Trophoblast cell (in vitro differentiated cells and primary cell): ENCODE data around the gene B9D2.

Experiments
- DNase-seq, 2 donors: peaks; one replicate each; pipeline ENCODE4 v3.0.0-alpha.2; 2016
- H2AFZ ChIP-seq: 2 replicates; pipeline ENCODE4 v1.6.1; 2013; ENCODE audit warnings: low read length, moderate library complexity, mild to moderate bottlenecking; ENCODE audit not compliant: insufficient read depth, poor library complexity
- H2AK5ac ChIP-seq: 2 replicates; pipeline ENCODE4 v1.6.1; 2013; ENCODE audit warnings: mild to moderate bottlenecking, low read length
- H2BK120ac ChIP-seq: 2 replicates; pipeline ENCODE4 v1.6.1; 2013; ENCODE audit warnings: low read length, mild to moderate bottlenecking, moderate library complexity; ENCODE audit not compliant: insufficient read depth, poor library complexity
- H2BK12ac ChIP-seq: 2 replicates; pipeline ENCODE4 v1.6.1; 2013; ENCODE audit warnings: mild to moderate bottlenecking, low read length, moderate library complexity
- H2BK5ac ChIP-seq: 2 replicates; pipeline ENCODE4 v1.6.1; 2013; ENCODE audit warnings: low read length, low read depth, moderate library complexity, mild to moderate bottlenecking; ENCODE audit not compliant: poor library complexity
- H3K14ac ChIP-seq: 2 replicates; pipeline ENCODE4 v1.6.1; 2013; ENCODE audit warnings: mild to moderate bottlenecking, low read length
- H3K18ac ChIP-seq: 2 replicates; pipeline ENCODE4 v1.6.1; 2013; ENCODE audit warnings: mild to moderate bottlenecking, low read length
- H3K23ac ChIP-seq: 2 replicates; pipeline ENCODE4 v1.6.1; 2013; ENCODE audit warnings: low read length
- H3K27ac ChIP-seq: 2 replicates; pipeline ENCODE4 v1.5.1; 2013; ENCODE audit warnings: low read depth, mild to moderate bottlenecking, inconsistent platforms, low read length, moderate library complexity
- H3K27me3 ChIP-seq: 2 replicates; pipeline ENCODE4 v1.6.1; 2013; ENCODE audit warnings: inconsistent platforms, mild to moderate bottlenecking, low read length, moderate library complexity; ENCODE audit not compliant: insufficient read depth
- H3K36me3 ChIP-seq, 2 experiments: 1 replicate in 1 of 2; 2 replicates in 1 of 2; pipeline ENCODE4 v1.6.1; 2013; ENCODE audit warnings: low read length in 2 of 2, mild to moderate bottlenecking in 2 of 2, moderate library complexity in 1 of 2; ENCODE audit not compliant: insufficient read depth in 2 of 2, control insufficient read depth in 1 of 2
- H3K4ac ChIP-seq: 2 replicates; pipeline ENCODE4 v1.6.1; 2013; ENCODE audit warnings: low read depth, mild to moderate bottlenecking, low read length, moderate library complexity
- H3K4me1 ChIP-seq, 2 experiments: 1 replicate in 1 of 2; 2 replicates in 1 of 2; pipeline ENCODE4 v1.6.1; 2013; ENCODE audit warnings: low read length in 2 of 2, mild to moderate bottlenecking in 2 of 2, moderate library complexity in 1 of 2; ENCODE audit not compliant: insufficient read depth in 2 of 2, control insufficient read depth in 1 of 2
- H3K4me2 ChIP-seq: 2 replicates; pipeline ENCODE4 v1.6.1; 2013; ENCODE audit warnings: inconsistent platforms, mild to moderate bottlenecking, low read length, moderate library complexity
- H3K4me3 ChIP-seq: 2 replicates; pipeline ENCODE4 v1.5.1; 2013; ENCODE audit warnings: mild to moderate bottlenecking, low read depth, low read length, inconsistent platforms
- H3K79me1 ChIP-seq: one replicate; pipeline ENCODE4 v1.6.1; 2013; ENCODE audit warnings: low read length
- H3K79me2 ChIP-seq: 2 replicates; pipeline ENCODE4 v1.6.1; 2013; ENCODE audit warnings: low read length, mild to moderate bottlenecking; ENCODE audit not compliant: control insufficient read depth, insufficient read depth, poor library complexity
- H3K9ac ChIP-seq: 2 replicates; pipeline ENCODE4 v1.6.1; 2013; ENCODE audit warnings: mild to moderate bottlenecking, low read length
- H3K9me3 ChIP-seq: 2 replicates; pipeline ENCODE4 v1.6.1; 2013; ENCODE audit warnings: low read depth, mild to moderate bottlenecking, control low read depth, inconsistent platforms, low read length; ENCODE audit not compliant: insufficient read depth
- H4K12ac ChIP-seq: 2 replicates; pipeline ENCODE4 v1.6.1; 2013; ENCODE audit warnings: low read depth, mild to moderate bottlenecking, low read length, moderate library complexity
- H4K8ac ChIP-seq: 2 replicates; pipeline ENCODE4 v1.6.1; 2013; ENCODE audit warnings: low read depth, mild to moderate bottlenecking, low read length, moderate library complexity
- H4K91ac ChIP-seq: one replicate; pipeline ENCODE4 v1.6.1; 2013; ENCODE audit warnings: low read depth, mild to moderate bottlenecking, low read length, moderate library complexity
- WGBS: extraction: QIAGEN DNeasy Blood & Tissue Kit; methylation state at CpG from one replicate; pipeline ENCODE4 v1.1.7; 2013; ENCODE audit warnings: missing lambda C conversion rate; ENCODE audit not compliant: insufficient read length, insufficient coverage; ENCODE audit errors: extremely low coverage; 5-methylcytosine and 5-hydroxymethylcytosine counted together

Gene B9D2

DNA sequence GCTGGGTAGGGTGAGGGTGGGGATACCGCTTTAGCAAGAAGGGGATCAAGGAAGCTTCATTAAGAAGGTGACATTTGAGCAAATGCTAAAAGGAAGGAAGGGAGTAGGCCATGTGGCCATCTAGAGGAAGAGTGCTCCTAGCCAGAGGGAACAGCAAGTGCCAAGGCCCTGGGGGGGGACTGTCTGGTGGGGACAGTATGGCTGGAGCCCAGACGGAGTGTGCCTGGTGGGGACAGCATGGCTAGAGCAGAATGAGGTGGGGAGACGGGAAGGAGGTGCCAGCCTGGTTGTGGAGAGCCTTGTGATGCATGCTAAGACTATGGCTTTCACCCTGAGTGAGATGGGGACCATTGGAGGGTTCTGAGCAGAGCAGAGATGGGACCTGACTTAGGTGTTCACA lies 8.1 kb downstream of the B9D2 start:
- H3K14ac ChIP-seq, result no peak overlapping the region
- no peak overlapping the region for H3K27ac ChIP-seq
- peaks cover 4% of the 10 kb centered on the region for H3K9me3 ChIP-seq
- no peak overlapping the region for H3K18ac ChIP-seq
- peaks cover 26% of the 10 kb centered on the region for H3K79me1 ChIP-seq
- H3K79me2 ChIP-seq, result peaks cover 18% of the 10 kb centered on the region
- WGBS, result no CpG with 5 or more reads among the region's 3 CpGs
- H4K12ac ChIP-seq, result no peak overlapping the region
- H3K4me3 ChIP-seq, result no peak overlapping the region
- DNase-seq, result no peak
- H3K23ac ChIP-seq, result no peak overlapping the region
- H3K4me2 ChIP-seq, result no peak overlapping the region
- no peak overlapping the region for H4K91ac ChIP-seq
- H3K36me3 ChIP-seq, result no peaks in the 10 kb centered on the region
- no peak overlapping the region for H2AK5ac ChIP-seq
- H4K8ac ChIP-seq, result no peak overlapping the region
- peaks cover 0 to 8% of the 10 kb centered on the region in 2 experiments for H3K4me1 ChIP-seq
- no peak overlapping the region for H2BK5ac ChIP-seq
- H3K4ac ChIP-seq, result no peak overlapping the region
- no peak overlapping the region for H2BK12ac ChIP-seq
- H3K9ac ChIP-seq, result no peak overlapping the region
- H2AFZ ChIP-seq, result peak overlapping the region; percentile 2
- H3K27me3 ChIP-seq, result peaks cover 13% of the 10 kb centered on the region
- no peak overlapping the region for H2BK120ac ChIP-seq

DNA sequence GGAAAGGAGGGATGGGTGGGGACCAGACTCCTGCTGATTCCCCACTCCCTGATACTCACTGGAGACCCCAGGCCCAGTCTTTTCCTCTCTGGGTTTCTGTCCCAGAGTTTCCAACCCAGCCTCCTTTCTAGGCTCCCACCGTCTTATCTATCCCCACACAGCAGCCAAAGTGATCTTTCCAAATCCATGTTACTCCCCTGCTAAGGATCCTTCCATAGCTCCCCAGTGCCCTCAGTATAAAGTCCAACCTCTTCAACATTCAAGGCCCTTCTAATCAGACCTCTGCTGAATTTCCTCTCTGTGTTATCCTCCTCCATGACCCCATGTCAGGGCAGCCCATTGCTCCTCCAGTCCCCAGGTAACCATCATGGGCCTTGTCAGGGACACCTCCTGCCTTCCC lies 8.9 kb downstream of the B9D2 start:
- Histone ChIP-seq H3K4me2 (no peak overlapping the region), H4K12ac (no peak overlapping the region), H3K79me1 (peaks cover 26% of the 10 kb centered on the region), H3K9ac (no peak overlapping the region), H2BK120ac (no peak overlapping the region), H2AFZ (no peak overlapping the region), H2BK12ac (no peak overlapping the region), H3K4me3 (no peak overlapping the region), H3K18ac (no peak overlapping the region), H2BK5ac (no peak overlapping the region), H3K4ac (no peak overlapping the region), H4K91ac (no peak overlapping the region), H3K36me3 (no peaks in the 10 kb centered on the region), H3K27me3 (peaks cover 13% of the 10 kb centered on the region), H3K79me2 (peaks cover 18% of the 10 kb centered on the region), H4K8ac (no peak overlapping the region), H2AK5ac (no peak overlapping the region), H3K23ac (no peak overlapping the region), H3K14ac (no peak overlapping the region), H3K4me1 (peaks cover 0 to 8% of the 10 kb centered on the region in 2 experiments), H3K27ac (no peak overlapping the region), H3K9me3 (peaks cover 6% of the 10 kb centered on the region)
- no peak for DNase-seq
- WGBS, result no CpG with 5 or more reads among the region's 1 CpG

DNA sequence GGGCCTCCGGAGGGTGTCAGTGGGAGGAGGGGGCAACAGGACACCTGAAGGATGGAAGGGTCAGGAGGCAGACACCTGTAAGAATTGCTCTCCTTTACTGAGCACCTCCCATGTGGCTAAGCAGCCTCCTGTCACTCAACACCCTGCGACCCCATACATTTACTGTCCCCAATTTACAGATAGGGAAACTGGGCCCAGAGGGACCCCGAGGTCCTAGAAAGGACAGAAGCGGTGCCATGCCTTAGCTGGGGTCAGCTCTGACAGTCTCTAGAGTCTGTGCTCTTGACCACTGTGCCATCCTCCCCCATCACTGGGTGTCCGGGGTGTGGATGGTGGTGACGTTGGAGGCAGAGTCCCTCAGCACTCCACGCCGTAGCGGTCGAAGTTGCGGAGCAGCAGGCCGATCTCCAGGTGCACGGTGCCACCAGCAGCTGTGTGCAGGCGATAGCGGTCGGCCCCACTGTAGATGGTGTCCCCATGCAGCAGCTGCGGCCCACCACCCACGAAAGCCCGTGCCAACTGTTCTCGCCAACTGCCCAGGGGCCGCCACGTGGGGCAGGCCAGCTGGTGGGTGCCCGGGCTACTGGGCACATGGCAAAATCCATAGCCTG lies 9.5 kb downstream of the B9D2 start:
- Histone ChIP-seq H4K91ac (peak overlapping the region; percentile 52), H3K18ac (peak overlapping the region; percentile 57), H3K36me3 (no peaks in the 10 kb centered on the region), H2BK5ac (no peak overlapping the region), H2AK5ac (peak overlapping the region; percentile 11), H2AFZ (no peak overlapping the region), H3K4ac (no peak overlapping the region), H4K12ac (peak overlapping the region; percentile 8), H3K27me3 (peaks cover 13% of the 10 kb centered on the region), H3K9ac (peak overlapping the region; percentile 3), H3K14ac (peak overlapping the region; percentile 55), H2BK12ac (peak overlapping the region; percentile 51), H3K23ac (no peak overlapping the region), H3K79me2 (peaks cover 18% of the 10 kb centered on the region), H3K27ac (no peak overlapping the region), H3K4me2 (peak overlapping the region; percentile 75), H3K4me1 (peaks cover 0 to 8% of the 10 kb centered on the region in 2 experiments), H2BK120ac (no peak overlapping the region), H3K79me1 (peaks cover 26% of the 10 kb centered on the region), H3K9me3 (peaks cover 6% of the 10 kb centered on the region), H4K8ac (peak overlapping the region; percentile 29), H3K4me3 (no peak overlapping the region)
- no CpG with 5 or more reads among the region's 23 CpGs for WGBS
- no peak for DNase-seq

DNA sequence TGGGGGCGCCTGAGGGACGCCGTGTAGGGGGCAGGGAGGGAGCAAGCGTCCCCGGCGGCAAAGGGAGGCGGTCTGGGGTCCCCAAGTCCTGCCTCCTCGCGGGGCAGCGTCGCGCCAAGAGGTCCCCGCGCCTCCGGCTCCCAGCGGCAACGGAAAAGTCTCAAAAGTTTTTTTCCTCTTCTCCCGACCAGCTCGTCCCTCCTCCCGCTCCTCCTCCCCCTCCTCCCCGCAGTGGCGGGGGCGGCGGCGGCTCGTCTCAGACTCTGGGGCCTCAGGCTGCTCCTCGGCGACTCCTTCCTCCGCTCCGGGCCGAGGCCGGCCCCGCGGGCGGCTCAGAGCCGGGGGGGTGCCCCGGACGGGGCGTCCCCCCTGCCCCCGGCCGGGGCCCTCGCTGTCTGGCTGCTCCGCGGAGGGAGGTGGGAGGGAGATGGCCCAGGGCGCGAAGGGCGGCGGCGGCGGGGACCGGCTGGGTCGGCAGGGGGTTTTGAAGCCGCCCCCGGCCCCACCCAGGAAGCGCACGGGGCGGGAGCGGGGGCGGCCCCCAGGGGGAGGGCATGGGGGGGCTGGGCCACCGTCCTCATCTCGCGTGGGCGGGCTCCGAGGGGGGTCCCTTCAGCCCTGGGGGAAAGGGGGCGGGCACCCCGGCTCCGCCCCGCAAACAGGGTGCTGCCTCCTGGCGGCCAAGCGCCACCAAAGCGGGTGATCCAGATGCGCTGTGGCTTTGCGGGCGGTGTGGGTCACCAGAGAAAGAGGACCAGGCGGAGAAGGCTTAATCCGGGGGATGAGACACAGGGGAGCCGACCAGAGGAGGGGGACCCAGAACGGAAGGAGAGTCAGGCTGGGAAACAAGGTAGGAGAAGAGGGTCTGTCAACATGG lies 10.2 kb downstream of the B9D2 start, which contains the start of gene TGFB1:
TGFB1 (minus strand) TSS at position 457 of the 877 bp plus-strand sequence. CDS start 878 bp downstream, outside the sequence.
- peak; percentile 64 to 78 for DNase-seq
- peak within 1 kb of the TSS; percentile 8 for H2AFZ ChIP-seq
- H2BK5ac ChIP-seq, result peak within 1 kb of the TSS; percentile 29
- peaks cover 6% of the 10 kb centered on the region for H3K9me3 ChIP-seq
- H3K14ac ChIP-seq, result peak within 1 kb of the TSS; percentile 86
- peak within 1 kb of the TSS; percentile 67 for H2BK12ac ChIP-seq
- H3K79me2 ChIP-seq, result peaks cover 18% of the 10 kb centered on the region
- H2BK120ac ChIP-seq, result peak within 1 kb of the TSS; percentile 67
- peaks cover 0 to 8% of the 10 kb centered on the region in 2 experiments for H3K4me1 ChIP-seq
- H3K27ac ChIP-seq, result peak within 1 kb of the TSS; percentile 70
- peak within 1 kb of the TSS; percentile 43 for H4K8ac ChIP-seq
- WGBS, result no CpG with 5 or more reads among the region's 78 CpGs
- H3K23ac ChIP-seq, result no peak within 1 kb of the TSS
- H3K36me3 ChIP-seq, result no peaks in the 10 kb centered on the region
- peak within 1 kb of the TSS; percentile 14 for H4K12ac ChIP-seq
- H3K4ac ChIP-seq, result peak within 1 kb of the TSS; percentile 77
- H3K9ac ChIP-seq, result peak within 1 kb of the TSS; percentile 62
- H3K18ac ChIP-seq, result peak within 1 kb of the TSS; percentile 93
- peaks cover 26% of the 10 kb centered on the region for H3K79me1 ChIP-seq
- peak within 1 kb of the TSS; percentile 82 for H3K4me3 ChIP-seq
- H4K91ac ChIP-seq, result peak within 1 kb of the TSS; percentile 86
- H2AK5ac ChIP-seq, result peak within 1 kb of the TSS; percentile 37
- H3K4me2 ChIP-seq, result peak within 1 kb of the TSS; percentile 75
- peaks cover 13% of the 10 kb centered on the region for H3K27me3 ChIP-seq
